Mesenchymal stem cell (in vitro differentiated cells and primary cell): ENCODE measurements around the gene COX5B.

Source experiments
- DNase-seq: peaks from one replicate; pipeline ENCODE4 v3.0.0-alpha.2; 2013
- H2AFZ ChIP-seq: one replicate; pipeline ENCODE4 v1.6.1; 2013; ENCODE audit warnings: low read depth, mild to moderate bottlenecking, control low read depth, inconsistent platforms, low read length, moderate library complexity
- H2AK5ac ChIP-seq: 2 replicates; pipeline ENCODE4 v1.6.1; 2013; ENCODE audit warnings: low read length, moderate library complexity, mild to moderate bottlenecking, inconsistent platforms; ENCODE audit not compliant: severe bottlenecking
- H2BK120ac ChIP-seq: one replicate; pipeline ENCODE4 v1.6.1; 2013; ENCODE audit warnings: low read depth, mild to moderate bottlenecking, inconsistent platforms, low read length, moderate library complexity
- H2BK12ac ChIP-seq, 2 experiments: one replicate each; pipeline ENCODE4 v1.6.1; 2013; ENCODE audit warnings: inconsistent platforms in 2 of 2, low read length in 2 of 2, mild to moderate bottlenecking in 2 of 2, moderate library complexity in 2 of 2, control low read depth in 1 of 2
- H2BK15ac ChIP-seq: one replicate; pipeline ENCODE4 v1.6.1; 2013; ENCODE audit warnings: mild to moderate bottlenecking, low read depth, inconsistent platforms; ENCODE audit not compliant: poor library complexity, severe bottlenecking
- H2BK5ac ChIP-seq: 2 replicates; pipeline ENCODE4 v1.6.1; 2013; ENCODE audit warnings: low read depth, mild to moderate bottlenecking, low read length, control low read depth, inconsistent platforms; ENCODE audit not compliant: poor library complexity, severe bottlenecking
- H3K14ac ChIP-seq, 2 experiments: one replicate each; pipeline ENCODE4 v1.6.1; 2013; ENCODE audit warnings: inconsistent platforms in 2 of 2, low read length in 2 of 2, control low read depth in 1 of 2, mild to moderate bottlenecking in 1 of 2, moderate library complexity in 1 of 2
- H3K18ac ChIP-seq, 2 experiments: one replicate each; pipeline ENCODE4 v1.6.1; 2013; ENCODE audit warnings: inconsistent platforms in 2 of 2, low read length in 2 of 2, control low read depth in 1 of 2, low read depth in 1 of 2, mild to moderate bottlenecking in 1 of 2
- H3K23ac ChIP-seq, 2 experiments: one replicate each; pipeline ENCODE4 v1.6.1; 2013; ENCODE audit warnings: inconsistent platforms in 2 of 2, low read length in 2 of 2, mild to moderate bottlenecking in 2 of 2, moderate library complexity in 2 of 2, control low read depth in 1 of 2
- H3K27ac ChIP-seq: 2 replicates; pipeline ENCODE4 v1.5.1; 2013; ENCODE audit warnings: mild to moderate bottlenecking, moderate library complexity, low read length, control low read depth, inconsistent platforms; ENCODE audit not compliant: poor library complexity, severe bottlenecking
- H3K27me3 ChIP-seq, 2 experiments: 2 replicates each; pipeline versions ENCODE4 v1.6.1 to v1.7.0; 2013; ENCODE audit warnings: low read length in 2 of 2, mild to moderate bottlenecking in 2 of 2, moderate library complexity in 2 of 2, control low read depth in 1 of 2, inconsistent platforms in 1 of 2; ENCODE audit not compliant: control insufficient read depth in 1 of 2, insufficient read depth in 1 of 2
- H3K36me3 ChIP-seq, 2 experiments: 2 replicates each; pipeline versions ENCODE4 v1.6.1 to v1.7.0; 2013; ENCODE audit warnings: low read length in 2 of 2, control low read depth in 1 of 2, inconsistent platforms in 1 of 2, low read depth in 1 of 2, mild to moderate bottlenecking in 1 of 2; ENCODE audit not compliant: insufficient read depth in 2 of 2, control insufficient read depth in 1 of 2
- H3K4ac ChIP-seq, 2 experiments: one replicate each; pipeline ENCODE4 v1.6.1; 2013; ENCODE audit warnings: inconsistent platforms in 2 of 2, low read length in 2 of 2, mild to moderate bottlenecking in 2 of 2, moderate library complexity in 2 of 2, control low read depth in 1 of 2, low read depth in 1 of 2
- H3K4me1 ChIP-seq: 2 replicates; pipeline ENCODE4 v1.6.1; 2013; ENCODE audit warnings: low read depth, low read length, control low read depth; ENCODE audit not compliant: control insufficient read depth, insufficient read depth
- H3K4me2 ChIP-seq: 2 replicates; pipeline ENCODE4 v1.6.1; 2013; ENCODE audit warnings: low read length, mild to moderate bottlenecking, inconsistent platforms; ENCODE audit not compliant: poor library complexity, severe bottlenecking
- H3K4me3 ChIP-seq, 2 experiments: 2 replicates each; pipeline versions ENCODE4 v1.5.1 to v1.7.0; 2013; ENCODE audit warnings: low read length in 2 of 2, mild to moderate bottlenecking in 2 of 2, control low read depth in 1 of 2, low read depth in 1 of 2; ENCODE audit not compliant: insufficient read depth in 1 of 2
- H3K79me1 ChIP-seq: replicated peaks from 2 replicates; pipeline ENCODE4 v1.6.1; 2013; ENCODE audit warnings: mild to moderate bottlenecking, control low read depth, low read length, inconsistent platforms; ENCODE audit not compliant: poor library complexity, severe bottlenecking
- H3K9ac ChIP-seq: 2 replicates; pipeline ENCODE4 v1.7.0; 2013; ENCODE audit warnings: mild to moderate bottlenecking, low read length, moderate library complexity
- H3K9me3 ChIP-seq: 2 replicates; pipeline ENCODE4 v1.7.0; 2013; ENCODE audit warnings: mild to moderate bottlenecking, low read length; ENCODE audit not compliant: control insufficient read depth
- H4K8ac ChIP-seq: one replicate; pipeline ENCODE4 v1.6.1; 2013; ENCODE audit warnings: inconsistent platforms, mild to moderate bottlenecking, low read length, moderate library complexity
- H4K91ac ChIP-seq: one replicate; pipeline ENCODE4 v1.6.1; 2013; ENCODE audit warnings: mild to moderate bottlenecking, low read length, inconsistent platforms
- WGBS: methylation state at CpG from one replicate; pipeline ENCODE4 v1.1.7; 2013; ENCODE audit warnings: mixed read lengths; 5-methylcytosine and 5-hydroxymethylcytosine counted together
- small RNA-seq: library from polyadenylated mRNA; stranded (forward); fragments of <200 nt; extraction: miRNeasy Mini kit (QIAGEN cat#:217004); gene quantifications from one replicate; pipeline ENCODE3, GENCODE V24; 2013; ENCODE audit warnings: low read depth

The COX5B gene

GRCh38 chr2:97693476-97693875 is 47.6 kb downstream of the COX5B start:
- no peak overlapping the region for H3K9ac ChIP-seq
- DNase-seq = no peak
- H3K4me1 ChIP-seq = peaks cover 3% of the 10 kb centered on the region
- no peak overlapping the region for H4K91ac ChIP-seq
- no peak overlapping the region for H3K4me3 ChIP-seq
- H3K4ac ChIP-seq = no peak overlapping the region
- H3K27me3 ChIP-seq = no peaks in the 10 kb centered on the region
- no peak overlapping the region for H2BK15ac ChIP-seq
- H4K8ac ChIP-seq = no peak overlapping the region
- H3K36me3 ChIP-seq = no peaks in the 10 kb centered on the region
- H2BK120ac ChIP-seq = no peak overlapping the region
- no peaks in the 10 kb centered on the region for H3K79me1 ChIP-seq
- H2AFZ ChIP-seq = no peak overlapping the region
- H2BK5ac ChIP-seq = no peak overlapping the region
- no peak overlapping the region for H3K14ac ChIP-seq
- H3K18ac ChIP-seq = no peak overlapping the region
- no peak overlapping the region for H2AK5ac ChIP-seq
- peaks cover 9% of the 10 kb centered on the region for H3K9me3 ChIP-seq
- H3K27ac ChIP-seq = no peak overlapping the region
- no peak overlapping the region for H2BK12ac ChIP-seq
- H3K4me2 ChIP-seq = no peak overlapping the region
- H3K23ac ChIP-seq = no peak overlapping the region

GRCh38 chr2:97695744-97696143 is 49.9 kb downstream of the COX5B start:
- Histone ChIP-seq H3K36me3 (no peaks in the 10 kb centered on the region), H3K23ac (no peak overlapping the region), H4K8ac (no peak overlapping the region), H3K9me3 (peaks cover 9% of the 10 kb centered on the region), H3K14ac (no peak overlapping the region), H3K4me2 (no peak overlapping the region), H3K27ac (no peak overlapping the region), H2BK120ac (no peak overlapping the region), H2BK12ac (no peak overlapping the region), H3K18ac (no peak overlapping the region), H3K79me1 (no peaks in the 10 kb centered on the region), H3K27me3 (no peaks in the 10 kb centered on the region), H4K91ac (no peak overlapping the region), H3K4ac (no peak overlapping the region), H2BK5ac (no peak overlapping the region), H3K9ac (no peak overlapping the region), H2AK5ac (no peak overlapping the region), H3K4me3 (no peak overlapping the region), H3K4me1 (peaks cover 3% of the 10 kb centered on the region), H2BK15ac (no peak overlapping the region), H2AFZ (no peak overlapping the region)
- DNase-seq = no peak
- 97% methylated on average over 4 of the region's 5 CpGs for WGBS

GRCh38 chr2:97697252-97698235 is 51.7 kb downstream of the COX5B start:
- Histone ChIP-seq H3K4ac (no peak overlapping the region), H2BK15ac (no peak overlapping the region), H3K4me2 (no peak overlapping the region), H2AK5ac (no peak overlapping the region), H3K79me1 (no peaks in the 10 kb centered on the region), H2BK120ac (no peak overlapping the region), H3K27ac (no peak overlapping the region), H2BK5ac (no peak overlapping the region), H3K9ac (peak overlapping the region; percentile 58), H2AFZ (no peak overlapping the region), H3K18ac (no peak overlapping the region), H4K91ac (no peak overlapping the region), H3K4me3 (peak overlapping the region in 1 of 2 experiments; percentile 54), H3K23ac (no peak overlapping the region), H2BK12ac (no peak overlapping the region), H3K27me3 (no peaks in the 10 kb centered on the region), H3K36me3 (no peaks in the 10 kb centered on the region), H3K9me3 (peaks cover 9% of the 10 kb centered on the region), H3K4me1 (peaks cover 4% of the 10 kb centered on the region), H3K14ac (no peak overlapping the region), H4K8ac (no peak overlapping the region)
- 32% methylated on average over 10 of the region's 14 CpGs for WGBS
- DNase-seq = peak; percentile 78

Small RNAs within 50 kb of the gene (small RNA-seq; reads per million reads assigned to genes)
- 1.4 reads per million for gene RNU4-8P
